HepG2 (cell line): Measurements from ENCODE around the gene TRPC3. TPM values are rescaled to one million over a fixed set of nuclear protein-coding genes. Genes with fewer than 3 reads are reported as not detected.

Experiments used
- ATAC-seq: fragments of 200-7000 bp; cut with Tn5 transposase; 3 replicates; pipeline ENCODE4 v1.9.1; 2020; ENCODE audit warnings: mild to moderate bottlenecking, moderate library complexity
- BruUV-seq: library from RNA; stranded (reverse); fragments of 400-500 nt; replicated peaks from 2 replicates; lab custom pipeline; 2021; lab: Mats Ljungman, UMichigan
- CTCF ChIA-PET: fragments of 300-600 bp; formaldehyde crosslinking; extraction: SDS; loops from one replicate; lab custom pipeline; 2021; ENCODE audit warnings: low total read pairs, inconsistent platforms, low intra/inter-chr PET ratio; lab: Yijun Ruan, JAX
- POLR2A ChIA-PET: fragments of 350-600 bp; sonication (Branson Sonifier 250); formaldehyde crosslinking; loops from one replicate; lab custom pipeline; 2020; ENCODE audit warnings: antibody characterized with exemption, inconsistent platforms; lab: Yijun Ruan, JAX
- DNase-seq: peaks from one replicate; pipeline ENCODE4 v3.0.0-alpha.2; 2015; ENCODE audit warnings: low spot score
- FAIRE-seq: peaks from 3 replicates; lab custom pipeline; 2011; peaks lifted over from hg19 to GRCh38; lab: Jason Lieb, UNC
- H2AFZ ChIP-seq: one replicate; pipeline ENCODE4 v1.6.1; 2011; ENCODE audit warnings: low read length, inconsistent platforms
- H3K27ac ChIP-seq: fragments of 300-600 bp; 3 replicates; pipeline ENCODE4 v1.8.0; 2011; ENCODE audit warnings: mixed run types, mild to moderate bottlenecking, mixed read lengths, low read length, inconsistent platforms; ENCODE audit not compliant: insufficient read depth; ENCODE audit errors: extremely low read length
- H3K27me3 ChIP-seq, 2 experiments: fragments of 200-600 bp in 1 of 2; 2 replicates in 1 of 2; 3 replicates in 1 of 2; pipeline versions ENCODE4 v1.6.0 to v1.8.0; 2011; ENCODE audit warnings: low read length in 2 of 2, mild to moderate bottlenecking in 2 of 2, moderate library complexity in 2 of 2, inconsistent platforms in 1 of 2; ENCODE audit not compliant: insufficient read depth in 2 of 2, control insufficient read depth in 1 of 2
- H3K36me3 ChIP-seq, 2 experiments: fragments of 200-600 bp in 1 of 2; replicated peaks in 1 of 2; 2 replicates in 1 of 2; 3 replicates in 1 of 2; pipeline versions ENCODE4 v1.5.1 to v1.8.0; 2011; ENCODE audit warnings: low read length in 2 of 2, inconsistent platforms in 1 of 2; ENCODE audit not compliant: insufficient read depth in 2 of 2, control insufficient read depth in 1 of 2
- H3K4me1 ChIP-seq: 2 replicates; pipeline ENCODE4 v1.5.1; 2012; ENCODE audit warnings: low read length, inconsistent platforms; ENCODE audit not compliant: insufficient read depth
- H3K4me2 ChIP-seq: 2 replicates; pipeline ENCODE4 v1.6.0; 2011; ENCODE audit warnings: low read depth, low read length, inconsistent platforms
- H3K4me3 ChIP-seq, 3 experiments: fragments of 200-600 bp in 1 of 3; sonication (generic), shearing (Covaris generic) in 1 of 3; replicated peaks in 1 of 3; 2 replicates each; pipeline ENCODE4 v1.5.1; 2011 to 2016; ENCODE audit warnings: low read length in 3 of 3, inconsistent platforms in 2 of 3, low read depth in 2 of 3, mild to moderate bottlenecking in 2 of 3, control low read depth in 1 of 3, mixed read lengths in 1 of 3; ENCODE audit not compliant: insufficient read depth in 1 of 3
- H3K79me2 ChIP-seq: one replicate; pipeline ENCODE4 v1.6.1; 2011; ENCODE audit warnings: low read length, inconsistent platforms; ENCODE audit not compliant: insufficient read depth
- H3K9ac ChIP-seq: 2 replicates; pipeline ENCODE4 v1.6.0; 2011; ENCODE audit warnings: mild to moderate bottlenecking, low read depth, low read length, inconsistent platforms; ENCODE audit not compliant: insufficient read depth
- H3K9me3 ChIP-seq: 2 replicates; pipeline ENCODE4 v1.5.1; 2012; ENCODE audit warnings: mild to moderate bottlenecking, low read length
- H4K20me1 ChIP-seq: 2 replicates; pipeline ENCODE4 v1.6.0; 2011; ENCODE audit warnings: inconsistent platforms, mild to moderate bottlenecking, low read length, moderate library complexity; ENCODE audit not compliant: insufficient read depth
- BRCA1 ChIP-seq: sonication (generic); formaldehyde crosslinking; IDR thresholded peaks from 2 replicates; pipeline ENCODE4 v1.4.0; 2020; ENCODE audit warnings: missing genetic modification reagents
- POLR2A ChIP-seq, 2 experiments: IDR thresholded peaks; 2 replicates each; pipeline ENCODE4 v1.6.1; 2011; ENCODE audit warnings: low read depth in 2 of 2, low read length in 2 of 2, mild to moderate bottlenecking in 1 of 2, moderate library complexity in 1 of 2; ENCODE audit not compliant: insufficient read depth in 1 of 2
- SOX13 ChIP-seq, 3 experiments: fragments of 450-650 bp in 1 of 3; sonication (generic) in 1 of 3; formaldehyde crosslinking in 1 of 3; IDR thresholded peaks in 2 of 3; conservative IDR thresholded peaks in 1 of 3; 2 replicates each; pipeline versions ENCODE4 v1.5.0 to v1.6.1; 2016 to 2020; ENCODE audit warnings: antibody characterized with exemption in 1 of 3, mild to moderate bottlenecking in 1 of 3, missing compliant biosample characterization in 1 of 3, missing genetic modification reagents in 1 of 3, moderate library complexity in 1 of 3
- ZFYVE20 ChIP-seq: sonication (generic); formaldehyde crosslinking; IDR thresholded peaks from 2 replicates; pipeline ENCODE4 v1.8.0; 2023; ENCODE audit warnings: low read depth, mild to moderate bottlenecking, moderate library complexity, missing genetic modification reagents, borderline replicate concordance
- ZNF383 ChIP-seq: sonication (generic); formaldehyde crosslinking; IDR thresholded peaks from 2 replicates; pipeline ENCODE4 v1.4.0; 2020; ENCODE audit warnings: missing genetic modification reagents, mild to moderate bottlenecking, borderline replicate concordance
- ZNF607 ChIP-seq: sonication (generic); formaldehyde crosslinking; IDR thresholded peaks from 2 replicates; pipeline ENCODE4 v1.5.1; 2020; ENCODE audit warnings: missing genetic modification reagents, mild to moderate bottlenecking, borderline replicate concordance
- WGBS: methylation state at CpG from one replicate; pipeline ENCODE4 v1.1.6; 2017; ENCODE audit warnings: low lambda C conversion rate; 5-methylcytosine and 5-hydroxymethylcytosine counted together
- in situ Hi-C: cut with HindIII; loops from 2 replicates; pipeline ENCODE4 v1.10.0; 2017; ENCODE audit warnings: low pct_unique_long_range_greater_than_20kb; ENCODE audit not compliant: extremely low pct_ligation_motif_present
- intact Hi-C: fragments of 100-400 bp; cut with micrococcal nuclease; formaldehyde crosslinking; loops from one replicate; pipeline ENCODE4 v1.10.0; 2022; ENCODE audit not compliant: unreplicated experiment
- polyA plus RNA-seq, 8 experiments: library from polyadenylated mRNA; depleted of rRNA in 3 of 8; stranded (reverse) in 7 of 8; unstranded in 1 of 8; fragments of >200 nt; fragmentation: Illumina TruSeq in 4 of 8; extraction: Trizol in 4 of 8; gene quantifications; 2 replicates each; pipeline versions ENCODE4 v1.2.1 to v1.2.3, GENCODE V29; 2011 to 2016; ENCODE audit warnings: low read depth in 4 of 8, missing spikeins in 1 of 8, mixed read lengths in 1 of 8; ENCODE audit not compliant: insufficient read depth in 1 of 8
- total RNA-seq, 5 experiments: library from RNA; depleted of rRNA; stranded (reverse); fragments of >200 nt; fragmentation: Illumina TruSeq; extraction: Trizol; gene quantifications; 2 replicates each; pipeline ENCODE4 v1.2.3, GENCODE V29; 2016; ENCODE audit warnings: low read depth in 1 of 5
- TF ChIP-seq, protein P1 (sequence below): sonication (generic); formaldehyde crosslinking; IDR thresholded peaks from 2 replicates; pipeline ENCODE4 v1.5.0; 2020; ENCODE audit warnings: mild to moderate bottlenecking, missing genetic modification reagents

TRPC3 gene
- total and polyA plus RNA-seq, 2 of the 13 experiments (the other 11 are each of a cell fraction or from before 2014, with no cell fraction given): not detected

DNA sequence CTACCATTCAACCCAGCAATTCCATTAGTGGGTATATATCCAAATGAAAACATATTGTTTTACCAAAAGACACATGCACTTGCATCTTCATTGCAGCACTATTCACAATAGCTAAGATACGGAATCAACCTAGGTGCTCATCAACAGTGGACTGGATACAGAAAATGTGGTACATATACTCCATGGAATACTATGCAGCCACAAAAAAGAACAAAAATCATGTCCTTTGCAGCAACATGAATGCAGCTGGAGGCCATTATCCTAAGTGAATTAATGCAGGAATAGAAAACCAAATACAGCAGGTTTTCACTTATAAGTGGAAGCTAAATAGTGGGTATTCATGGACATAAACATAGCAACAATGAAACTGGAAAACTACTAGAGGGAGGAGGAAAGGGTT, 43.5 kb downstream of the TRPC3 start:
- intact Hi-C loops (no loop called here), in situ Hi-C loops (loop anchor here (5.0 to 10.0 kb wide), 2 partner anchors 94 to 676 kb away; no protein-coding TSS in a partner anchor)
- H3K27me3 ChIP-seq: no peaks in the 10 kb centered on the region; a peak in 1 of 5 replicates
- CTCF ChIA-PET: no interaction called here
- whole genome bisulfite sequencing: 67% methylated on average over 1 of the region's 1 CpG
- DNase-seq: no peak
- POLR2A ChIA-PET: no interaction called here
- BruUV-seq: no TSS peak
- H3K27ac ChIP-seq: no peak overlapping the region
- no peaks in the 10 kb centered on the region for H3K4me1 ChIP-seq
- H4K20me1 ChIP-seq: no peaks in the 10 kb centered on the region
- no peaks in the 10 kb centered on the region for H3K79me2 ChIP-seq
- no peak overlapping the region for H2AFZ ChIP-seq
- H3K9me3 ChIP-seq: no peaks in the 10 kb centered on the region
- no peak for TF ChIP-seq POLR2A (IDR thresholded peaks at IDR 0.05; ENCODE audit: insufficient read depth in 1 of 2, low read depth in 2 of 2, low read length in 2 of 2)
- no peak for TF ChIP-seq ZNF607 (CRISPR knock-in tag)
- TF ChIP-seq SOX13 (IDR thresholded peaks at IDR 0.05): no peak
- TF ChIP-seq SOX13 (CRISPR knock-in tag; conservative IDR thresholded peaks at IDR 0.05 in 1 of 2, IDR thresholded peaks at IDR 0.05 in 1 of 2): no peak
- TF ChIP-seq, protein P1, sequence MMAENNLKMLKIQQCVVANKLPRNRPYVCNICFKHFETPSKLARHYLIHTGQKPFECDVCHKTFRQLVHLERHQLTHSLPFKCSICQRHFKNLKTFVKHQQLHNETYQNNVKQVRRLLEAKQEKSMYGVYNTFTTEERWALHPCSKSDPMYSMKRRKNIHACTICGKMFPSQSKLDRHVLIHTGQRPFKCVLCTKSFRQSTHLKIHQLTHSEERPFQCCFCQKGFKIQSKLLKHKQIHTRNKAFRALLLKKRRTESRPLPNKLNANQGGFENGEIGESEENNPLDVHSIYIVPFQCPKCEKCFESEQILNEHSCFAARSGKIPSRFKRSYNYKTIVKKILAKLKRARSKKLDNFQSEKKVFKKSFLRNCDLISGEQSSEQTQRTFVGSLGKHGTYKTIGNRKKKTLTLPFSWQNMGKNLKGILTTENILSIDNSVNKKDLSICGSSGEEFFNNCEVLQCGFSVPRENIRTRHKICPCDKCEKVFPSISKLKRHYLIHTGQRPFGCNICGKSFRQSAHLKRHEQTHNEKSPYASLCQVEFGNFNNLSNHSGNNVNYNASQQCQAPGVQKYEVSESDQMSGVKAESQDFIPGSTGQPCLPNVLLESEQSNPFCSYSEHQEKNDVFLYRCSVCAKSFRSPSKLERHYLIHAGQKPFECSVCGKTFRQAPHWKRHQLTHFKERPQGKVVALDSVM (CRISPR knock-in tag): no peak
- no peak for TF ChIP-seq BRCA1 (CRISPR knock-in tag)
- TF ChIP-seq ZNF383 (CRISPR knock-in tag): no peak
- TF ChIP-seq ZFYVE20 (CRISPR knock-in tag): no peak
- no peak for ATAC-seq
- no peak overlapping the region for H3K9ac ChIP-seq
- FAIRE-seq: no peak
- no peak overlapping the region for H3K4me3 ChIP-seq
- no peaks in the 10 kb centered on the region for H3K36me3 ChIP-seq
- no peak overlapping the region for H3K4me2 ChIP-seq
